GM19455 (cell line): ENCODE measurements around the gene TBC1D10A.

Source experiments
- ATAC-seq: cut with Tn5 transposase; IDR thresholded peaks from one replicate; pipeline ENCODE4 v1.9.1; 2021; ENCODE audit not compliant: unreplicated experiment

The TBC1D10A gene

GRCh38 chr22:30287648-30288418 is 38.9 kb downstream of the TBC1D10A start:
- ATAC-seq: no peak

- ATAC-seq: no peak
Measured at GRCh38 chr22:30286813-30287647, 39.7 kb downstream of the TBC1D10A start.

- ATAC-seq: no peak
Measured at GRCh38 chr22:30286331-30286730, 40.4 kb downstream of the TBC1D10A start.

- ATAC-seq: no peak
Measured at GRCh38 chr22:30285846-30286200, 40.9 kb downstream of the TBC1D10A start.

- no peak for ATAC-seq
Measured at GRCh38 chr22:30285176-30285845, 41.4 kb downstream of the TBC1D10A start.

GRCh38 chr22:30284666-30285065 is 42.1 kb downstream of the TBC1D10A start:
- ATAC-seq: no peak

GRCh38 chr22:30284172-30284571 is 42.6 kb downstream of the TBC1D10A start:
- no peak for ATAC-seq

- ATAC-seq: no peak
Measured at GRCh38 chr22:30283342-30283741, 43.4 kb downstream of the TBC1D10A start.

GRCh38 chr22:30282616-30283046 is 44.1 kb downstream of the TBC1D10A start:
- no peak for ATAC-seq

- ATAC-seq: no peak
Measured at GRCh38 chr22:30280505-30280904, 46.2 kb downstream of the TBC1D10A start.

- ATAC-seq: no peak
Measured at GRCh38 chr22:30279932-30280331, 46.8 kb downstream of the TBC1D10A start.

GRCh38 chr22:30279046-30279788 is 47.5 kb downstream of the TBC1D10A start:
- no peak for ATAC-seq

- no peak for ATAC-seq
Measured at GRCh38 chr22:30277547-30278344, 49.0 kb downstream of the TBC1D10A start.

- no peak for ATAC-seq
Measured at GRCh38 chr22:30276039-30276438, 50.7 kb downstream of the TBC1D10A start.

GRCh38 chr22:30275625-30276024 is 51.1 kb downstream of the TBC1D10A start:
- no peak for ATAC-seq

- ATAC-seq: no peak
Measured at GRCh38 chr22:30274437-30274812, 52.3 kb downstream of the TBC1D10A start.

GRCh38 chr22:30273711-30274436 is 52.9 kb downstream of the TBC1D10A start:
- ATAC-seq: no peak

- no peak for ATAC-seq
Measured at GRCh38 chr22:30272781-30273601, 53.8 kb downstream of the TBC1D10A start.

GRCh38 chr22:30270832-30271231 is 55.9 kb downstream of the TBC1D10A start:
- ATAC-seq: no peak
